HEK293 (cell line): ENCODE results near the gene ALDH2.

Experiments
- CTCF ChIP-seq: fragments of 450-650 bp; formaldehyde crosslinking; IDR thresholded peaks from 2 replicates; pipeline ENCODE4 v1.5.1; 2016; ENCODE audit warnings: missing biosample characterization, missing genetic modification characterization
- KLF1 ChIP-seq: fragments of 450-650 bp; formaldehyde crosslinking; IDR thresholded peaks from 2 replicates; pipeline ENCODE4 v1.5.1; 2016; ENCODE audit warnings: missing biosample characterization, missing genetic modification characterization
- PRDM2 ChIP-seq: fragments of 450-650 bp; formaldehyde crosslinking; IDR thresholded peaks from 2 replicates; pipeline ENCODE4 v1.5.1; 2016; ENCODE audit warnings: missing biosample characterization, missing genetic modification characterization, borderline replicate concordance
- SETDB1 ChIP-seq: IDR thresholded peaks from one replicate; pipeline ENCODE4 v1.6.1; 2017; ENCODE audit warnings: mild to moderate bottlenecking, low read length, moderate library complexity, mixed read lengths; ENCODE audit not compliant: insufficient read length
- ZBTB26 ChIP-seq: fragments of 450-650 bp; formaldehyde crosslinking; optimal IDR thresholded peaks from 2 replicates; pipeline ENCODE3; 2016; ENCODE audit warnings: missing biosample characterization, mild to moderate bottlenecking, missing genetic modification characterization
- ZNF133 ChIP-seq: fragments of 450-650 bp; formaldehyde crosslinking; IDR thresholded peaks from 2 replicates; pipeline ENCODE4 v1.5.1; 2016; ENCODE audit warnings: missing biosample characterization, missing genetic modification characterization
- ZNF184 ChIP-seq: fragments of 450-650 bp; IDR thresholded peaks from 2 replicates; pipeline ENCODE4 v1.5.1; 2018; ENCODE audit warnings: missing biosample characterization, mild to moderate bottlenecking, missing genetic modification characterization
- ZNF280D ChIP-seq: fragments of 450-650 bp; formaldehyde crosslinking; IDR thresholded peaks from 2 replicates; pipeline ENCODE4 v1.5.1; 2016; ENCODE audit warnings: missing biosample characterization, missing genetic modification characterization
- ZNF529 ChIP-seq: fragments of 450-650 bp; formaldehyde crosslinking; IDR thresholded peaks from 2 replicates; pipeline ENCODE4 v1.5.1; 2017; ENCODE audit warnings: missing genetic modification characterization, missing biosample characterization; ENCODE audit not compliant: insufficient replicate concordance
- ZNF626 ChIP-seq: fragments of 450-650 bp; sonication (Bioruptor Pico); formaldehyde crosslinking; IDR thresholded peaks from 2 replicates; pipeline ENCODE4 v1.5.1; 2018; ENCODE audit warnings: missing biosample characterization, missing genetic modification characterization, inconsistent platforms
- ZNF830 ChIP-seq: fragments of 450-650 bp; IDR thresholded peaks from 2 replicates; pipeline ENCODE4 v1.5.0; 2018; ENCODE audit warnings: missing biosample characterization, missing genetic modification characterization, low read depth, mild to moderate bottlenecking, moderate library complexity
- ZSCAN30 ChIP-seq: fragments of 450-650 bp; IDR thresholded peaks from 2 replicates; pipeline ENCODE4 v1.5.1; 2018; ENCODE audit warnings: missing biosample characterization, mild to moderate bottlenecking, missing genetic modification characterization, moderate library complexity

- TF ChIP-seq ZBTB26 (tag by site-specific recombination) (no peak), ZNF529 (tag by site-specific recombination) (no peak), CTCF (no peak), KLF1 (tag by site-specific recombination) (no peak), PRDM2 (tag by site-specific recombination) (no peak), SETDB1 (no peak), ZNF626 (tag by site-specific recombination) (no peak), ZNF280D (tag by site-specific recombination) (no peak), ZNF133 (tag by site-specific recombination) (no peak), ZSCAN30 (tag by site-specific recombination) (no peak), ZNF184 (tag by site-specific recombination) (no peak), ZNF830 (tag by site-specific recombination) (no peak)
Measured at GRCh38 chr12:111792856-111793235, 26.1 kb downstream of the ALDH2 start.
